ENCODE results near the gene CTTN. TPM values are rescaled to one million over a fixed set of nuclear protein-coding genes. Genes with fewer than 3 reads are reported as not detected.

CTTN gene
- total RNA-seq, 2 experiments from 2014 or later: 5.0 to 9.3 TPM

- intact Hi-C loops (cut with micrococcal nuclease; ENCODE audit: unreplicated experiment): no loop called here
Observed at GRCh38 chr11:70471254-70471653, 72.9 kb downstream of the CTTN start.

GRCh38 chr11:70472240-70472639, 73.9 kb downstream of the CTTN start:
- TF ChIP-seq CTCF (conservative IDR thresholded peaks at IDR 0.05; ENCODE audit: low read length) (no peak), EZH2phosphoT487 (IDR thresholded peaks at IDR 0.05; ENCODE audit: borderline replicate concordance, low read depth, low read length) (no peak)
- CTCF ChIA-PET (ENCODE audit: unreplicated experiment): no interaction called here

More at GRCh38 chr11:70471254-70471653, 72.9 kb downstream of the CTTN start:
- no peak overlapping the region for H3K27ac ChIP-seq (ENCODE audit: low read depth, low read length, poor library complexity, severe bottlenecking)
- H3K4me3 ChIP-seq (ENCODE audit: low read depth, low read length, poor library complexity, severe bottlenecking): no peak overlapping the region
- peaks cover 8% of the 10 kb centered on the region for H3K4me1 ChIP-seq (ENCODE audit: insufficient read depth, low read length, poor library complexity, severe bottlenecking)
- no peaks in the 10 kb centered on the region for H4K20me1 ChIP-seq (ENCODE audit: insufficient read depth, low read length)
- H3K79me2 ChIP-seq (ENCODE audit: insufficient read depth, low read depth, low read length): no peaks in the 10 kb centered on the region
- peak; percentile 47 for DNase-seq (ENCODE audit: low spot score)
- no peak overlapping the region for H3K4me2 ChIP-seq (ENCODE audit: low read length)
- CTCF ChIA-PET (ENCODE audit: unreplicated experiment): no interaction called here
- no peak for TF ChIP-seq EZH2phosphoT487 (IDR thresholded peaks at IDR 0.05; ENCODE audit: borderline replicate concordance, low read depth, low read length)
- TF ChIP-seq CTCF (conservative IDR thresholded peaks at IDR 0.05; ENCODE audit: low read length): peak; percentile 68
- H3K36me3 ChIP-seq (ENCODE audit: insufficient read depth, low read length): no peaks in the 10 kb centered on the region; the same call in 1 of the 2 replicates
- POLR2A ChIA-PET: no interaction called here
- no peaks in the 10 kb centered on the region for H3K9me3 ChIP-seq (ENCODE audit: low read length)
- no peak overlapping the region for H2AFZ ChIP-seq (ENCODE audit: low read length)
- no peaks in the 10 kb centered on the region for H3K9me2 ChIP-seq (ENCODE audit: insufficient read depth, low read length)
- BruUV-seq (replicated peaks): no TSS peak

GRCh38 chr11:70473186-70473872, 75.0 kb downstream of the CTTN start:
- POLR2A ChIA-PET: no interaction called here
- intact Hi-C loops (cut with micrococcal nuclease; ENCODE audit: unreplicated experiment): no loop called here
- CTCF ChIA-PET (ENCODE audit: unreplicated experiment): no interaction called here

More at GRCh38 chr11:70472240-70472639, 73.9 kb downstream of the CTTN start:
- Histone ChIP-seq H2AFZ (ENCODE audit: low read length) (no peak overlapping the region), H3K79me2 (ENCODE audit: insufficient read depth, low read depth, low read length) (no peaks in the 10 kb centered on the region), H3K4me1 (ENCODE audit: insufficient read depth, low read length, poor library complexity, severe bottlenecking) (peaks cover 8% of the 10 kb centered on the region), H4K20me1 (ENCODE audit: insufficient read depth, low read length) (no peaks in the 10 kb centered on the region), H3K27ac (ENCODE audit: low read depth, low read length, poor library complexity, severe bottlenecking) (no peak overlapping the region), H3K9me3 (ENCODE audit: low read length) (no peaks in the 10 kb centered on the region), H3K4me2 (ENCODE audit: low read length) (no peak overlapping the region), H3K9me2 (ENCODE audit: insufficient read depth, low read length) (no peaks in the 10 kb centered on the region), H3K4me3 (ENCODE audit: low read depth, low read length, poor library complexity, severe bottlenecking) (no peak overlapping the region), H3K36me3 (ENCODE audit: insufficient read depth, low read length) (no peaks in the 10 kb centered on the region; the same call in 1 of the 2 replicates)
- DNase-seq (ENCODE audit: low spot score): no peak
- POLR2A ChIA-PET: no interaction called here
- no TSS peak for BruUV-seq (replicated peaks)
- intact Hi-C loops (cut with micrococcal nuclease; ENCODE audit: unreplicated experiment): no loop called here

More at GRCh38 chr11:70473186-70473872, 75.0 kb downstream of the CTTN start:
- no peak overlapping the region for H3K4me3 ChIP-seq (ENCODE audit: low read depth, low read length, poor library complexity, severe bottlenecking)
- no peaks in the 10 kb centered on the region for H3K79me2 ChIP-seq (ENCODE audit: insufficient read depth, low read depth, low read length)
- H3K27ac ChIP-seq (ENCODE audit: low read depth, low read length, poor library complexity, severe bottlenecking): no peak overlapping the region
- peaks cover 8% of the 10 kb centered on the region for H3K4me1 ChIP-seq (ENCODE audit: insufficient read depth, low read length, poor library complexity, severe bottlenecking)
- no peaks in the 10 kb centered on the region for H3K9me3 ChIP-seq (ENCODE audit: low read length)
- no peaks in the 10 kb centered on the region for H4K20me1 ChIP-seq (ENCODE audit: insufficient read depth, low read length)
- H3K36me3 ChIP-seq (ENCODE audit: insufficient read depth, low read length): no peaks in the 10 kb centered on the region
- DNase-seq (ENCODE audit: low spot score): no peak
- H3K9me2 ChIP-seq (ENCODE audit: insufficient read depth, low read length): no peaks in the 10 kb centered on the region
- no peak overlapping the region for H2AFZ ChIP-seq (ENCODE audit: low read length)
- BruUV-seq (replicated peaks): no TSS peak
- TF ChIP-seq CTCF (conservative IDR thresholded peaks at IDR 0.05; ENCODE audit: low read length): no peak
- no peak for TF ChIP-seq EZH2phosphoT487 (IDR thresholded peaks at IDR 0.05; ENCODE audit: borderline replicate concordance, low read depth, low read length)
- no peak overlapping the region for H3K4me2 ChIP-seq (ENCODE audit: low read length)
